H1 (cell line): ENCODE data around the gene COTL1. TPM values are rescaled to one million over a fixed set of nuclear protein-coding genes. Genes with fewer than 3 reads are reported as not detected.

Experiments used
- CTCF ChIA-PET: fragments of 300-600 bp; sonication (Branson Sonifier 250); formaldehyde crosslinking; loops from one replicate; lab custom pipeline; 2021; ENCODE audit not compliant: partially characterized antibody; lab: Charles Lee
- POLR2A ChIA-PET: fragments of 300-600 bp; sonication (Branson Sonifier 250); formaldehyde crosslinking; loops from one replicate; lab custom pipeline; 2021; ENCODE audit warnings: inconsistent platforms; ENCODE audit not compliant: partially characterized antibody; lab: Charles Lee
- DNase-seq, 2 experiments: peaks; one replicate each; pipeline versions ENCODE4 v3.0.0 to v3.0.0-alpha.2; 2010 to 2022; ENCODE audit warnings: low spot score in 2 of 2, low read depth in 1 of 2, mixed read lengths in 1 of 2
- FAIRE-seq: peaks from 2 replicates; lab custom pipeline; 2011; peaks lifted over from hg19 to GRCh38; lab: Jason Lieb, UNC
- H2AFZ ChIP-seq: 2 replicates; pipeline ENCODE4 v1.8.1; 2012; ENCODE audit warnings: low read length, inconsistent platforms
- H2AK5ac ChIP-seq: 2 replicates; pipeline ENCODE4 v1.6.1; 2013; ENCODE audit warnings: low read depth, low read length
- H2BK120ac ChIP-seq: replicated peaks from 2 replicates; pipeline ENCODE3; 2013; ENCODE audit warnings: low read depth, low read length, inconsistent platforms
- H2BK12ac ChIP-seq: 2 replicates; pipeline ENCODE4 v1.6.1; 2013; ENCODE audit warnings: low read depth, low read length
- H2BK15ac ChIP-seq: 2 replicates; pipeline ENCODE4 v1.6.1; 2013; ENCODE audit warnings: low read length
- H2BK20ac ChIP-seq: 2 replicates; pipeline ENCODE4 v1.6.1; 2013; ENCODE audit warnings: low read length
- H2BK5ac ChIP-seq: 2 replicates; pipeline ENCODE4 v1.6.1; 2013; ENCODE audit warnings: low read depth, low read length
- H3K14ac ChIP-seq: 2 replicates; pipeline ENCODE4 v1.6.1; 2013; ENCODE audit warnings: inconsistent platforms; ENCODE audit not compliant: insufficient read length
- H3K18ac ChIP-seq: 2 replicates; pipeline ENCODE4 v1.6.1; 2013; ENCODE audit warnings: low read length; ENCODE audit errors: extremely low read depth
- H3K23ac ChIP-seq: 2 replicates; pipeline ENCODE4 v1.6.1; 2013; ENCODE audit warnings: inconsistent platforms; ENCODE audit not compliant: insufficient read length
- H3K23me2 ChIP-seq: 2 replicates; pipeline ENCODE4 v1.6.1; 2013; ENCODE audit warnings: low read depth, low read length
- H3K27ac ChIP-seq: 2 replicates; pipeline ENCODE4 v1.6.1; 2011; ENCODE audit warnings: low read depth, low read length, inconsistent platforms
- H3K27me3 ChIP-seq, 4 experiments: replicated peaks in 1 of 4; 1 replicate in 1 of 4; 2 replicates in 3 of 4; pipeline versions ENCODE4 v1.6.1 to v1.8.1; 2011 to 2013; ENCODE audit warnings: low read length in 3 of 4, mild to moderate bottlenecking in 3 of 4, inconsistent platforms in 2 of 4, mixed read lengths in 2 of 4, moderate library complexity in 1 of 4; ENCODE audit not compliant: control insufficient read depth in 3 of 4, insufficient read depth in 3 of 4; ENCODE audit errors: extremely low read depth in 1 of 4
- H3K36me3 ChIP-seq, 4 experiments: 2 replicates each; pipeline versions ENCODE4 v1.6.1 to v1.8.1; 2011 to 2013; ENCODE audit warnings: mild to moderate bottlenecking in 4 of 4, low read length in 3 of 4, moderate library complexity in 2 of 4, control low read depth in 1 of 4, inconsistent platforms in 1 of 4; ENCODE audit not compliant: insufficient read depth in 4 of 4, control insufficient read depth in 2 of 4
- H3K4ac ChIP-seq: replicated peaks from 2 replicates; pipeline ENCODE3; 2013; ENCODE audit warnings: low read length, low read depth, mixed read lengths, inconsistent platforms; ENCODE audit not compliant: insufficient read length
- H3K4me1 ChIP-seq, 4 experiments: replicated peaks in 1 of 4; 1 replicate in 1 of 4; 2 replicates in 3 of 4; pipeline versions ENCODE4 v1.6.1 to v1.8.1; 2011 to 2013; ENCODE audit warnings: low read length in 3 of 4, inconsistent platforms in 2 of 4, mixed read lengths in 1 of 4; ENCODE audit not compliant: insufficient read depth in 4 of 4, control insufficient read depth in 3 of 4
- H3K4me2 ChIP-seq, 2 experiments: 2 replicates each; pipeline versions ENCODE4 v1.6.1 to v1.8.1; 2011 to 2013; ENCODE audit warnings: low read depth in 2 of 2, low read length in 2 of 2, control low read depth in 1 of 2, inconsistent platforms in 1 of 2, mild to moderate bottlenecking in 1 of 2; ENCODE audit not compliant: insufficient read depth in 1 of 2
- H3K4me3 ChIP-seq, 4 experiments: fragments of 200-600, 300-600 bp in 1 of 4; sonication (generic), shearing (Covaris generic), sonication (Bioruptor Twin) in 1 of 4; 2 replicates each; pipeline versions ENCODE4 v1.5.1 to v1.8.1; 2011 to 2016; ENCODE audit warnings: low read length in 4 of 4, low read depth in 3 of 4, control low read depth in 2 of 4, inconsistent platforms in 2 of 4, mild to moderate bottlenecking in 2 of 4, mixed read lengths in 1 of 4, moderate library complexity in 1 of 4; ENCODE audit not compliant: insufficient read depth in 2 of 4; ENCODE audit errors: extremely low read depth in 1 of 4
- H3K56ac ChIP-seq: replicated peaks from 2 replicates; pipeline ENCODE3; 2013; ENCODE audit warnings: low read depth, mild to moderate bottlenecking, mixed read lengths, low read length, inconsistent platforms; ENCODE audit not compliant: insufficient read length
- H3K79me1 ChIP-seq: 2 replicates; pipeline ENCODE4 v1.6.1; 2013; ENCODE audit warnings: low read depth, low read length, control low read depth
- H3K79me2 ChIP-seq, 2 experiments: 2 replicates each; pipeline versions ENCODE4 v1.6.1 to v1.8.1; 2012 to 2013; ENCODE audit warnings: low read length in 2 of 2, mild to moderate bottlenecking in 2 of 2, inconsistent platforms in 1 of 2; ENCODE audit not compliant: insufficient read depth in 2 of 2, control insufficient read depth in 1 of 2
- H3K9ac ChIP-seq, 4 experiments: replicated peaks in 1 of 4; 1 replicate in 1 of 4; 2 replicates in 3 of 4; pipeline versions ENCODE4 v1.6.1 to v1.8.1; 2011 to 2013; ENCODE audit warnings: low read depth in 3 of 4, low read length in 3 of 4, control low read depth in 2 of 4, mild to moderate bottlenecking in 2 of 4, moderate library complexity in 2 of 4, inconsistent platforms in 1 of 4; ENCODE audit errors: extremely low read depth in 1 of 4
- H3K9me3 ChIP-seq, 2 experiments: 2 replicates each; pipeline versions ENCODE4 v1.6.1 to v1.8.1; 2012 to 2013; ENCODE audit warnings: mild to moderate bottlenecking in 2 of 2, moderate library complexity in 2 of 2, control low read depth in 1 of 2, inconsistent platforms in 1 of 2, low read depth in 1 of 2, low read length in 1 of 2, mixed read lengths in 1 of 2; ENCODE audit not compliant: insufficient read depth in 2 of 2
- H4K20me1 ChIP-seq, 2 experiments: replicated peaks in 1 of 2; 2 replicates each; pipeline versions ENCODE3 to v1.8.1; 2011 to 2013; ENCODE audit warnings: inconsistent platforms in 2 of 2, low read length in 2 of 2, mild to moderate bottlenecking in 1 of 2; ENCODE audit not compliant: insufficient read depth in 2 of 2, control insufficient read depth in 1 of 2
- H4K5ac ChIP-seq: 2 replicates; pipeline ENCODE4 v1.6.1; 2013; ENCODE audit warnings: low read length, low read depth, mixed read lengths, inconsistent platforms; ENCODE audit not compliant: insufficient read length
- H4K8ac ChIP-seq: 2 replicates; pipeline ENCODE4 v1.8.0; 2013; ENCODE audit warnings: mild to moderate bottlenecking, moderate library complexity, low read length, inconsistent platforms; ENCODE audit not compliant: insufficient read depth; ENCODE audit errors: extremely low read depth
- H4K91ac ChIP-seq: replicated peaks from 2 replicates; pipeline ENCODE3; 2013; ENCODE audit warnings: low read length, mixed read lengths, inconsistent platforms; ENCODE audit not compliant: insufficient read length
- ASH2L ChIP-seq: fragments of 200-600, 300-600 bp; sonication (generic); IDR thresholded peaks from one replicate; pipeline ENCODE4 v1.7.1; 2017; ENCODE audit warnings: low read length
- ATF3 ChIP-seq: IDR thresholded peaks from 2 replicates; pipeline ENCODE4 v1.6.1; 2011; ENCODE audit warnings: low read depth, mild to moderate bottlenecking, low read length; ENCODE audit not compliant: insufficient read depth
- BRCA1 ChIP-seq: IDR thresholded peaks from 2 replicates; pipeline ENCODE4 v1.6.1; 2012; ENCODE audit warnings: low read depth, low read length, improper control_type of control experiment
- MAFK ChIP-seq: IDR thresholded peaks from 2 replicates; pipeline ENCODE4 v1.6.1; 2012; ENCODE audit warnings: low read depth, mild to moderate bottlenecking, improper control_type of control experiment, low read length
- SRF ChIP-seq: IDR thresholded peaks from 2 replicates; pipeline ENCODE4 v1.6.1; 2011; ENCODE audit warnings: mild to moderate bottlenecking, low read depth, low read length, moderate library complexity
- YY1 ChIP-seq: IDR thresholded peaks from 2 replicates; pipeline ENCODE4 v1.6.1; 2011; ENCODE audit warnings: low read depth, mild to moderate bottlenecking, low read length
- WGBS, 2 experiments: shearing (Covaris generic) in 1 of 2; methylation state at CpG; one replicate each; pipeline versions ENCODE4 v1.1.6 to v1.1.7; 2013 to 2015; ENCODE audit warnings: low lambda C conversion rate in 2 of 2, mixed read lengths in 2 of 2, inconsistent platforms in 1 of 2, low coverage in 1 of 2, missing lambda C conversion rate in 1 of 2; ENCODE audit not compliant: insufficient replicate concordance in 2 of 2, insufficient coverage in 1 of 2, insufficient read length in 1 of 2; ENCODE audit errors: extremely low coverage in 1 of 2, missing lambda C conversion rate in 1 of 2; 5-methylcytosine and 5-hydroxymethylcytosine counted together
- polyA plus RNA-seq, 7 experiments: library from polyadenylated mRNA; depleted of rRNA in 3 of 7; stranded (reverse) in 5 of 7; unstranded in 2 of 7; fragments of >200 nt in 5 of 7; fragments of 200-250 nt in 2 of 7; gene quantifications; 1 replicate in 5 of 7; 2 replicates in 1 of 7; 4 replicates in 1 of 7; pipeline versions ENCODE4 v1.2.1 to v1.2.3, GENCODE V29; 2011 to 2013; ENCODE audit warnings: missing spikeins in 2 of 7, mixed read lengths in 2 of 7
- total RNA-seq: library from RNA; stranded (reverse); fragmentation: NEBNext Ultra II Directional; extraction: Animal tissue kit (Norgen Biotek cat#: 25700); gene quantifications from 2 replicates; pipeline ENCODE4 v1.2.1, GENCODE V29; 2021

The COTL1 gene
- total and polyA plus RNA-seq, 2 of the 8 experiments (the other 6 are each of a cell fraction or from before 2014, with no cell fraction given), result 59.2 to 183 TPM

GRCh38 chr16:84567286-84567962 is 50.5 kb downstream of the COTL1 start:
- no peak overlapping the region for H2BK120ac ChIP-seq
- no peaks in the 10 kb centered on the region for H3K23me2 ChIP-seq
- no peak overlapping the region for H3K4ac ChIP-seq
- FAIRE-seq (no peak), DNase-seq (no peak)
- H4K5ac ChIP-seq, result no peak overlapping the region
- H3K79me1 ChIP-seq, result no peaks in the 10 kb centered on the region; the same call in 1 of the 2 replicates
- H4K20me1 ChIP-seq, result peaks cover 0 to 2% of the 10 kb centered on the region in 2 experiments
- no peak overlapping the region for H4K8ac ChIP-seq
- no peak overlapping the region for H3K4me3 ChIP-seq
- H3K27ac ChIP-seq, result no peak overlapping the region
- ChIA-PET POLR2A (interaction anchor here (0.7 to 1.0 kb wide), 5 partner anchors 29 to 61 kb away, joined by 3 to 4 read pairs (median 3); no protein-coding TSS in a partner anchor), CTCF (interaction anchor here (0.9 to 7.0 kb wide), 10 partner anchors 10 to 359 kb away, joined by 3 to 64 read pairs (median 4); no protein-coding TSS in a partner anchor)
- H2BK15ac ChIP-seq, result no peak overlapping the region; the same call in 1 of the 2 replicates
- no peak overlapping the region for H3K14ac ChIP-seq
- no peak overlapping the region for H2AK5ac ChIP-seq
- peak overlapping the region; percentile 56; the same call in 1 of the 2 replicates for H3K18ac ChIP-seq
- no peak overlapping the region for H3K56ac ChIP-seq
- H2BK20ac ChIP-seq, result no peak overlapping the region
- peaks cover 12 to 18% (median 16%) of the 10 kb centered on the region in 4 experiments for H3K4me1 ChIP-seq
- H3K27me3 ChIP-seq, result no peaks in the 10 kb centered on the region
- peak overlapping the region; percentile 5 to 7; a peak in 2 of 4 replicates for H3K4me2 ChIP-seq
- H2AFZ ChIP-seq, result no peak overlapping the region
- no peaks in the 10 kb centered on the region for H3K9me3 ChIP-seq
- 92% methylated on average over 16 of the region's 16 CpGs; no CpG with 5 or more reads in 1 of the 2 experiments for WGBS, 2 experiments
- H4K91ac ChIP-seq, result no peak overlapping the region
- no peak overlapping the region for H2BK12ac ChIP-seq
- H3K23ac ChIP-seq, result no peak overlapping the region
- H3K36me3 ChIP-seq, result peaks cover 0 to 7% (median 0%) of the 10 kb centered on the region in 4 experiments; a peak in 2 of 8 replicates
- H2BK5ac ChIP-seq, result no peak overlapping the region
- no peak overlapping the region for H3K9ac ChIP-seq
- H3K79me2 ChIP-seq, result peaks cover 0 to 5% of the 10 kb centered on the region in 2 experiments; a peak in 1 of 4 replicates
- TF ChIP-seq SRF (no peak), BRCA1 (no peak), ATF3 (no peak), MAFK (no peak), YY1 (no peak), ASH2L (no peak)
